Tibial nerve (tissue), 4 donors: ENCODE measurements around the gene NSD2. TPM values are rescaled to one million over a fixed set of nuclear protein-coding genes. Genes with fewer than 3 reads are reported as not detected.

Experiments used
- DNase-seq, 2 donors: peaks; one replicate each; pipeline ENCODE4 v3.0.0-alpha.2; 2019; ENCODE audit warnings: low spot score in 2 of 2
- H3K27ac ChIP-seq, 4 donors: fragments of 200-600 bp; sonication (generic) in 3 of 4; one replicate each; pipeline ENCODE4 v1.5.1; 2017 to 2019; ENCODE audit warnings: mild to moderate bottlenecking in 1 of 4
- H3K27me3 ChIP-seq, 2 donors: fragments of 200-600 bp; sonication (generic) in 1 of 2; one replicate each; pipeline versions ENCODE4 v1.5.1 to v1.6.0; 2017 to 2019
- H3K36me3 ChIP-seq, 3 donors: fragments of 200-600 bp; sonication (generic); one replicate each; pipeline ENCODE4 v1.5.1; 2018 to 2019
- H3K4me1 ChIP-seq, 4 donors: fragments of 200-600 bp; sonication (generic) in 3 of 4; one replicate each; pipeline ENCODE4 v1.5.1; 2017 to 2019
- H3K4me3 ChIP-seq, 4 donors: fragments of 200-600 bp; sonication (generic) in 3 of 4; one replicate each; pipeline ENCODE4 v1.5.1; 2017 to 2019; ENCODE audit warnings: mild to moderate bottlenecking in 1 of 4, moderate library complexity in 1 of 4
- H3K9me3 ChIP-seq, 4 donors: fragments of 200-600 bp; sonication (generic) in 3 of 4; one replicate each; pipeline ENCODE4 v1.5.1; 2017 to 2019
- EP300 ChIP-seq, 2 donors: sonication (generic); formaldehyde crosslinking; IDR thresholded peaks; one replicate each; pipeline ENCODE4 v1.6.1; 2017; ENCODE audit warnings: antibody characterized with exemption in 2 of 2, mild to moderate bottlenecking in 1 of 2
- POLR2A ChIP-seq, 2 donors: fragments of 450-650 bp; IDR thresholded peaks; one replicate each; pipeline ENCODE4 v1.6.1; 2017; ENCODE audit warnings: antibody characterized with exemption in 2 of 2, mild to moderate bottlenecking in 2 of 2, moderate library complexity in 2 of 2
- WGBS, 2 donors: methylation state at CpG; one replicate each; pipeline ENCODE4 v1.1.5; 2018; 5-methylcytosine and 5-hydroxymethylcytosine counted together
- total RNA-seq, 4 donors: library from RNA; depleted of rRNA; stranded (reverse); fragments of >200 nt; gene quantifications; one replicate each; pipeline ENCODE4 v1.1.0, GENCODE V29; 2016
- TF ChIP-seq, protein P1 (sequence below), 5 experiments: fragments of 200-600 bp in 3 of 5; fragments of 450-650 bp in 2 of 5; sonication (generic) in 3 of 5; IDR thresholded peaks; one replicate each; pipeline ENCODE4 v1.5.1; 2016 to 2019; ENCODE audit warnings: antibody characterized with exemption in 5 of 5, mild to moderate bottlenecking in 3 of 5, moderate library complexity in 2 of 5

Gene NSD2
- total RNA-seq, 4 donors from 2014 or later: 27.2 to 45.6 (median 32.2) TPM

DNA sequence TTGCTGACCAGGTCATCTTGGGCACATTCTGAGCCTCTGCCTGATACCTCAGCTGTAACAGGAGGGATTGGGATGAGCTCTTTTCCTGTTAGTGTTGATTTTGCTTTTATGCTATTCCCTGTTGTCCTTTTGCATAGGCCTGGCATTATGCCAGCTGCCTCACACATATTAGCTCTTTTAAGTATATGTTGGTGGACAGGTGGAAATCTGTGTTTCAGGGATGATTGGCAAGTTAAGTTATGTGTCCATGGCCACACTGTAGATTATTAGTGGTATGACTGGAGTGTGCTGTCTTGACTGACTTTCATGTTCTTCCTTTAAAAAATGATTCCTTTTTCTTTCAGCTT lies 28.9 kb downstream of the NSD2 start:
- TF ChIP-seq, protein P1, sequence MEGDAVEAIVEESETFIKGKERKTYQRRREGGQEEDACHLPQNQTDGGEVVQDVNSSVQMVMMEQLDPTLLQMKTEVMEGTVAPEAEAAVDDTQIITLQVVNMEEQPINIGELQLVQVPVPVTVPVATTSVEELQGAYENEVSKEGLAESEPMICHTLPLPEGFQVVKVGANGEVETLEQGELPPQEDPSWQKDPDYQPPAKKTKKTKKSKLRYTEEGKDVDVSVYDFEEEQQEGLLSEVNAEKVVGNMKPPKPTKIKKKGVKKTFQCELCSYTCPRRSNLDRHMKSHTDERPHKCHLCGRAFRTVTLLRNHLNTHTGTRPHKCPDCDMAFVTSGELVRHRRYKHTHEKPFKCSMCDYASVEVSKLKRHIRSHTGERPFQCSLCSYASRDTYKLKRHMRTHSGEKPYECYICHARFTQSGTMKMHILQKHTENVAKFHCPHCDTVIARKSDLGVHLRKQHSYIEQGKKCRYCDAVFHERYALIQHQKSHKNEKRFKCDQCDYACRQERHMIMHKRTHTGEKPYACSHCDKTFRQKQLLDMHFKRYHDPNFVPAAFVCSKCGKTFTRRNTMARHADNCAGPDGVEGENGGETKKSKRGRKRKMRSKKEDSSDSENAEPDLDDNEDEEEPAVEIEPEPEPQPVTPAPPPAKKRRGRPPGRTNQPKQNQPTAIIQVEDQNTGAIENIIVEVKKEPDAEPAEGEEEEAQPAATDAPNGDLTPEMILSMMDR (IDR thresholded peaks at IDR 0.05): no peak
- TF ChIP-seq POLR2A (IDR thresholded peaks at IDR 0.05) (no peak), EP300 (IDR thresholded peaks at IDR 0.05) (no peak)
- no peaks in the 10 kb centered on the region for H3K9me3 ChIP-seq
- no peak for DNase-seq

DNA sequence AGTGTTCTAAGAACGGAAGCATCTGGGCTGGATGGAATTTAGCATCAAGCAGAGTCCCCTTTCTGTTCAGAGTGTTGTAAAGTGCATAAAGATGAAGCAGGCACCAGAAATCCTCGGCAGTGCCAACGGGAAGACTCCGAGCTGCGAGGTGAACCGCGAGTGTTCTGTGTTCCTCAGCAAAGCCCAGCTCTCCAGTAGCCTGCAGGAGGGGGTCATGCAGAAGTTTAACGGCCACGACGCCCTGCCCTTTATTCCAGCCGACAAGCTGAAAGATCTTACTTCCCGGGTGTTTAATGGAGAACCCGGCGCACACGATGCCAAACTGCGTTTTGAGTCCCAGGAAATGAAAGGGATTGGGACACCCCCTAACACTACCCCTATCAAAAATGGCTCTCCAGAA lies 29.4 kb downstream of the NSD2 start:
- Histone ChIP-seq H3K4me3 (no peak overlapping the region), H3K4me1 (no peaks in the 10 kb centered on the region), H3K27ac (no peak overlapping the region), H3K27me3 (no peaks in the 10 kb centered on the region), H3K36me3 (peaks cover 0 to 50% (median 10%) of the 10 kb centered on the region in 3 donors), H3K9me3 (no peaks in the 10 kb centered on the region)
- DNase-seq: no peak
- TF ChIP-seq, protein P1 (IDR thresholded peaks at IDR 0.05): no peak
- TF ChIP-seq EP300 (IDR thresholded peaks at IDR 0.05): no peak
- no peak for TF ChIP-seq POLR2A (IDR thresholded peaks at IDR 0.05)
- 78% methylated on average over 16 of the region's 16 CpGs for WGBS, 2 donors

More for the DNA sequence above, 28.9 kb downstream of the NSD2 start:
- H3K4me3 ChIP-seq: no peak overlapping the region
- H3K27ac ChIP-seq: no peak overlapping the region
- no peaks in the 10 kb centered on the region for H3K27me3 ChIP-seq
- H3K4me1 ChIP-seq: no peaks in the 10 kb centered on the region
- peaks cover 0 to 44% (median 10%) of the 10 kb centered on the region in 3 donors for H3K36me3 ChIP-seq

GRCh38 chr4:1901127-1901526 lies 29.9 kb downstream of the NSD2 start:
- WGBS, 2 donors: 77 to 87% methylated on average over 6 of the region's 6 CpGs
- Histone ChIP-seq H3K4me1 (no peaks in the 10 kb centered on the region), H3K9me3 (no peaks in the 10 kb centered on the region), H3K27ac (no peak overlapping the region), H3K27me3 (no peaks in the 10 kb centered on the region), H3K4me3 (no peak overlapping the region), H3K36me3 (peaks cover 0 to 55% (median 10%) of the 10 kb centered on the region in 3 donors)
- TF ChIP-seq, protein P1 (IDR thresholded peaks at IDR 0.05): no peak
- TF ChIP-seq EP300 (IDR thresholded peaks at IDR 0.05) (no peak), POLR2A (IDR thresholded peaks at IDR 0.05) (no peak)
- no peak for DNase-seq

- 89 to 94% methylated on average over 2 of the region's 2 CpGs for WGBS, 2 donors
- Histone ChIP-seq H3K27me3 (no peaks in the 10 kb centered on the region), H3K9me3 (no peaks in the 10 kb centered on the region), H3K36me3 (peaks cover 0 to 60% (median 10%) of the 10 kb centered on the region in 3 donors), H3K4me3 (no peak overlapping the region), H3K4me1 (no peaks in the 10 kb centered on the region), H3K27ac (no peak overlapping the region)
- TF ChIP-seq, protein P1 (IDR thresholded peaks at IDR 0.05): no peak
- TF ChIP-seq POLR2A (IDR thresholded peaks at IDR 0.05) (no peak), EP300 (IDR thresholded peaks at IDR 0.05) (no peak)
- no peak for DNase-seq
These were observed 31.1 kb downstream of the NSD2 start for GRCh38 chr4:1902243-1902642.

DNA sequence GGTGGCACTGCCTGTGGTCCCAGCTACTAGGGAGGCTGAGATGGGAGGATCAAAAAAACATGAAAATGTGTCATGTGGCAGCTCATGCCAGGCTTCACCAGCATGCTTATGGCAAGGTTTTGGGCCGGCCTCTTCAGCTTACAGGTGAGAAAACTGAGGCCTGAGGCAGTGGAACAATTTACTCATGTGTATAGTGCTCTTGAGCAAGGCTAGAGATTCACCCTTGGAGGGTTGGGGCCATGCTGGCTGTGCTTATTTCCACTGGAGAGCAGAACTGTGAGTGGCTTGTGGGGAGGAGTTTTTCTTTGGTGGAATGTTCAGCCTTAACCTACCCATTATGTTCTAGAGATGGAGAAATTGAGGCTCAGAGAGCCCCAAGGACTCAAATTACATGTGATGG lies 31.8 kb downstream of the NSD2 start:
- H3K4me1 ChIP-seq: no peaks in the 10 kb centered on the region
- 95 to 100% methylated on average over 1 of the region's 1 CpG for WGBS, 2 donors
- H3K27ac ChIP-seq: no peak overlapping the region
- DNase-seq: no peak
- no peak overlapping the region for H3K4me3 ChIP-seq
- no peaks in the 10 kb centered on the region for H3K9me3 ChIP-seq
- no peak for TF ChIP-seq POLR2A (IDR thresholded peaks at IDR 0.05)
- no peak for TF ChIP-seq EP300 (IDR thresholded peaks at IDR 0.05)
- TF ChIP-seq, protein P1 (IDR thresholded peaks at IDR 0.05): no peak
- no peaks in the 10 kb centered on the region for H3K27me3 ChIP-seq
- peaks cover 0 to 60% (median 10%) of the 10 kb centered on the region in 3 donors for H3K36me3 ChIP-seq
